ENCODE measurements around the gene CDH13.

CDH13 gene

GRCh38 chr16:83721676-83722075, 1094.9 kb downstream of the CDH13 start:
- H2AFZ ChIP-seq (ENCODE audit: low read length), result no peak overlapping the region
- H3K79me2 ChIP-seq (ENCODE audit: low read length), result no peaks in the 10 kb centered on the region
- H4K20me1 ChIP-seq (ENCODE audit: insufficient read depth, low read length), result no peaks in the 10 kb centered on the region
- H3K9me2 ChIP-seq (replicated peaks; ENCODE audit: insufficient read depth, low read length), result no peaks in the 10 kb centered on the region
- H3K36me3 ChIP-seq (replicated peaks; ENCODE audit: insufficient read depth, low read length), result no peaks in the 10 kb centered on the region
- no peak for TF ChIP-seq EZH2 (optimal IDR thresholded peaks at IDR 0.05; ENCODE audit: low read depth, low read length)
- TF ChIP-seq EZH2phosphoT487 (IDR thresholded peaks at IDR 0.05; ENCODE audit: low read length), result no peak
- no peak for TF ChIP-seq CTCF (IDR thresholded peaks at IDR 0.05; ENCODE audit: low read length)
- no peak overlapping the region for H3K27ac ChIP-seq (ENCODE audit: low read length)
- H3K4me3 ChIP-seq (ENCODE audit: low read length), result no peak overlapping the region
- no peak overlapping the region for H3K9ac ChIP-seq (ENCODE audit: low read length)
- no peak overlapping the region for H3K4me2 ChIP-seq (ENCODE audit: low read depth, low read length)
- no peaks in the 10 kb centered on the region for H3K4me1 ChIP-seq (ENCODE audit: low read length)
- no peaks in the 10 kb centered on the region for H3K9me3 ChIP-seq (replicated peaks; ENCODE audit: insufficient read depth, low read length)
- no peak for DNase-seq
- no peaks in the 10 kb centered on the region for H3F3A ChIP-seq (ENCODE audit: insufficient read depth, low read length)
- no peaks in the 10 kb centered on the region for H3K27me3 ChIP-seq (replicated peaks; ENCODE audit: insufficient read depth, low read length)

- H3K27me3 ChIP-seq (replicated peaks; ENCODE audit: insufficient read depth, low read length), result no peaks in the 10 kb centered on the region
- no peak overlapping the region for H2AFZ ChIP-seq (ENCODE audit: low read length)
- TF ChIP-seq EZH2 (optimal IDR thresholded peaks at IDR 0.05; ENCODE audit: low read depth, low read length) (no peak), CTCF (IDR thresholded peaks at IDR 0.05; ENCODE audit: low read length) (no peak), EZH2phosphoT487 (IDR thresholded peaks at IDR 0.05; ENCODE audit: low read length) (no peak)
- no peaks in the 10 kb centered on the region for H3K36me3 ChIP-seq (replicated peaks; ENCODE audit: insufficient read depth, low read length)
- no peaks in the 10 kb centered on the region for H3K4me1 ChIP-seq (ENCODE audit: low read length)
- no peak for DNase-seq
- no peaks in the 10 kb centered on the region for H3K9me3 ChIP-seq (replicated peaks; ENCODE audit: insufficient read depth, low read length)
- no peaks in the 10 kb centered on the region for H3K9me2 ChIP-seq (replicated peaks; ENCODE audit: insufficient read depth, low read length)
- H3K27ac ChIP-seq (ENCODE audit: low read length), result no peak overlapping the region
- no peaks in the 10 kb centered on the region for H3F3A ChIP-seq (ENCODE audit: insufficient read depth, low read length)
- no peak overlapping the region for H3K9ac ChIP-seq (ENCODE audit: low read length)
- no peak overlapping the region for H3K4me2 ChIP-seq (ENCODE audit: low read depth, low read length)
- no peaks in the 10 kb centered on the region for H3K79me2 ChIP-seq (ENCODE audit: low read length)
- H3K4me3 ChIP-seq (ENCODE audit: low read length), result no peak overlapping the region
- no peaks in the 10 kb centered on the region for H4K20me1 ChIP-seq (ENCODE audit: insufficient read depth, low read length)
Measured at GRCh38 chr16:83722456-83723183, 1095.9 kb downstream of the CDH13 start.

- DNase-seq, result no peak
- TF ChIP-seq EZH2 (optimal IDR thresholded peaks at IDR 0.05; ENCODE audit: low read depth, low read length), result no peak
- no peaks in the 10 kb centered on the region for H3K4me1 ChIP-seq (ENCODE audit: low read length)
Measured at GRCh38 chr16:83723244-83723643, 1096.5 kb downstream of the CDH13 start.

GRCh38 chr16:83723901-83724300, 1097.1 kb downstream of the CDH13 start:
- no peak for TF ChIP-seq CTCF (IDR thresholded peaks at IDR 0.05; ENCODE audit: low read length)
- no peak for TF ChIP-seq EZH2 (optimal IDR thresholded peaks at IDR 0.05; ENCODE audit: low read depth, low read length)
- no peak for TF ChIP-seq EZH2phosphoT487 (IDR thresholded peaks at IDR 0.05; ENCODE audit: low read length)
- no peaks in the 10 kb centered on the region for H4K20me1 ChIP-seq (ENCODE audit: insufficient read depth, low read length)
- H3K4me2 ChIP-seq (ENCODE audit: low read depth, low read length), result no peak overlapping the region
- H3K27ac ChIP-seq (ENCODE audit: low read length), result no peak overlapping the region
- no peak for DNase-seq
- no peaks in the 10 kb centered on the region for H3K36me3 ChIP-seq (replicated peaks; ENCODE audit: insufficient read depth, low read length)
- no peaks in the 10 kb centered on the region for H3K4me1 ChIP-seq (ENCODE audit: low read length)
- H3K9ac ChIP-seq (ENCODE audit: low read length), result no peak overlapping the region
- no peaks in the 10 kb centered on the region for H3K9me3 ChIP-seq (replicated peaks; ENCODE audit: insufficient read depth, low read length)
- H3K9me2 ChIP-seq (replicated peaks; ENCODE audit: insufficient read depth, low read length), result no peaks in the 10 kb centered on the region
- H2AFZ ChIP-seq (ENCODE audit: low read length), result no peak overlapping the region
- no peak overlapping the region for H3K4me3 ChIP-seq (ENCODE audit: low read length)
- no peaks in the 10 kb centered on the region for H3F3A ChIP-seq (ENCODE audit: insufficient read depth, low read length)
- no peaks in the 10 kb centered on the region for H3K27me3 ChIP-seq (replicated peaks; ENCODE audit: insufficient read depth, low read length)
- H3K79me2 ChIP-seq (ENCODE audit: low read length), result no peaks in the 10 kb centered on the region

More at GRCh38 chr16:83723244-83723643, 1096.5 kb downstream of the CDH13 start:
- Histone ChIP-seq H3K9ac (ENCODE audit: low read length) (no peak overlapping the region), H3K36me3 (replicated peaks; ENCODE audit: insufficient read depth, low read length) (no peaks in the 10 kb centered on the region), H4K20me1 (ENCODE audit: insufficient read depth, low read length) (no peaks in the 10 kb centered on the region), H3K4me3 (ENCODE audit: low read length) (no peak overlapping the region), H2AFZ (ENCODE audit: low read length) (no peak overlapping the region), H3K27ac (ENCODE audit: low read length) (no peak overlapping the region), H3K9me3 (replicated peaks; ENCODE audit: insufficient read depth, low read length) (no peaks in the 10 kb centered on the region), H3K4me2 (ENCODE audit: low read depth, low read length) (no peak overlapping the region), H3F3A (ENCODE audit: insufficient read depth, low read length) (no peaks in the 10 kb centered on the region), H3K9me2 (replicated peaks; ENCODE audit: insufficient read depth, low read length) (no peaks in the 10 kb centered on the region), H3K27me3 (replicated peaks; ENCODE audit: insufficient read depth, low read length) (no peaks in the 10 kb centered on the region), H3K79me2 (ENCODE audit: low read length) (no peaks in the 10 kb centered on the region)
